HG03139 (cell line): Measurements from ENCODE around the gene PLA2G2C.

Source experiments
- ATAC-seq: cut with Tn5 transposase; IDR thresholded peaks from one replicate; pipeline ENCODE4 v1.9.1; 2021; ENCODE audit not compliant: unreplicated experiment

PLA2G2C gene

GRCh38 chr1:20158358-20159070 lies 27.8 kb downstream of the PLA2G2C start:
- no peak for ATAC-seq

- ATAC-seq: no peak
Measured at GRCh38 chr1:20154301-20154831, 32.0 kb downstream of the PLA2G2C start.

GRCh38 chr1:20153000-20153418 lies 33.3 kb downstream of the PLA2G2C start:
- no peak for ATAC-seq

- no peak for ATAC-seq
Measured at GRCh38 chr1:20152599-20152930, 33.8 kb downstream of the PLA2G2C start.

GRCh38 chr1:20151906-20152598 lies 34.3 kb downstream of the PLA2G2C start:
- ATAC-seq: no peak

GRCh38 chr1:20150969-20151368 lies 35.3 kb downstream of the PLA2G2C start:
- no peak for ATAC-seq

GRCh38 chr1:20150326-20150705 lies 36.0 kb downstream of the PLA2G2C start:
- no peak for ATAC-seq

- no peak for ATAC-seq
Measured at GRCh38 chr1:20149601-20150325, 36.6 kb downstream of the PLA2G2C start.

GRCh38 chr1:20148571-20149500 lies 37.5 kb downstream of the PLA2G2C start:
- no peak for ATAC-seq

- no peak for ATAC-seq
Measured at GRCh38 chr1:20147846-20148570, 38.3 kb downstream of the PLA2G2C start.

GRCh38 chr1:20143734-20144565 lies 42.4 kb downstream of the PLA2G2C start:
- ATAC-seq: no peak

GRCh38 chr1:20143318-20143717 lies 43.0 kb downstream of the PLA2G2C start:
- ATAC-seq: no peak

- ATAC-seq: no peak
Measured at GRCh38 chr1:20142001-20142710, 44.2 kb downstream of the PLA2G2C start.

GRCh38 chr1:20141466-20141865 lies 44.9 kb downstream of the PLA2G2C start:
- no peak for ATAC-seq

- no peak for ATAC-seq
Measured at GRCh38 chr1:20141001-20141400, 45.3 kb downstream of the PLA2G2C start.

- ATAC-seq: no peak
Measured at GRCh38 chr1:20139776-20140612, 46.3 kb downstream of the PLA2G2C start.

GRCh38 chr1:20138961-20139550 lies 47.3 kb downstream of the PLA2G2C start, which contains the start of gene PLA2G2F:
Gene PLA2G2F, plus strand, starts transcription at chr1:20139323. Its CDS starts 105 bp downstream, at chr1:20139428.
- no peak for ATAC-seq
